Prostate gland (tissue), 2 donors: ENCODE data around the gene TGFB1.

Experiments
- CTCF ChIP-seq, 4 experiments: fragments of 200-600 bp in 2 of 4; fragments of 450-650 bp in 2 of 4; sonication (generic) in 2 of 4; IDR thresholded peaks; 1 replicate in 3 of 4; 2 replicates in 1 of 4; pipeline ENCODE4 v1.5.1; 2016 to 2019; ENCODE audit warnings: antibody characterized with exemption in 4 of 4, mild to moderate bottlenecking in 2 of 4, moderate library complexity in 2 of 4
- POLR2A ChIP-seq: fragments of 450-650 bp; IDR thresholded peaks from one replicate; pipeline ENCODE4 v1.6.1; 2016; ENCODE audit warnings: antibody characterized with exemption, mild to moderate bottlenecking
- POLR2AphosphoS5 ChIP-seq: sonication (generic); formaldehyde crosslinking; IDR thresholded peaks from one replicate; pipeline ENCODE4 v1.6.1; 2017; ENCODE audit warnings: antibody characterized with exemption

- TF ChIP-seq CTCF (IDR thresholded peaks at IDR 0.05) = no peak
- no peak for TF ChIP-seq POLR2A
- no peak for TF ChIP-seq POLR2AphosphoS5
Observed at GRCh38 chr19:41307090-41307875, 46.4 kb downstream of the TGFB1 start.
